ENCODE measurements around the gene PFKFB3. TPM values are rescaled to one million over a fixed set of nuclear protein-coding genes. Genes with fewer than 3 reads are reported as not detected.

The PFKFB3 gene
- total RNA-seq, 1 experiment from 2014 or later, result 36.8 TPM

DNA sequence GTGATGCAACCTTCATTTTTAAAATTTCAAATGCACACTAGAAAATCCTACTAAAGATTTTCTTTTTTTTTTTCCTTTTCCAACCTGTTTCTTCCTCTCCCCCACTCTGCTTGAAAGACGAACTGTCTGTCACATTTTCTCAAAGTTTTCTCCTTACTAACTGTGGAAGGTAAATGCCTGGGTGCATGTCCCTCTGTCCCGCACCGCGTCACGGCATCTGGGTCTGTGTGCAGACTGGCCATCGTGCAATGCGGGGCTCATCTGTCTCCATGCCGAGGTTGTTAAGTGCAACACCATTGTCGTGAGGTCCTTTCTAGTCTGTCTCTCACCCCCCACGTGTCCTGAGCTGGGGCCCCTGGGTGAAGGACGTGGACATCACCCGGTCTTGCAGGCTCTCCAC is 28.4 kb downstream of the PFKFB3 start:
- Histone ChIP-seq H2BK20ac (ENCODE audit: low read depth, low read length, poor library complexity, severe bottlenecking) (no peak overlapping the region), H3K9me3 (ENCODE audit: control insufficient read depth, low read depth, low read length) (no peaks in the 10 kb centered on the region), H3K23me2 (ENCODE audit: insufficient read length, low read depth, low read length, poor library complexity, severe bottlenecking) (no peaks in the 10 kb centered on the region), H2AFZ (ENCODE audit: low read length) (no peak overlapping the region), H3K27ac (ENCODE audit: insufficient read length, low read depth, low read length) (no peak overlapping the region), H4K5ac (ENCODE audit: insufficient read length, low read depth, low read length) (no peak overlapping the region), H3K14ac (ENCODE audit: insufficient read depth, low read length) (no peak overlapping the region), H2BK5ac (ENCODE audit: insufficient read length, low read length) (no peak overlapping the region), H3K4me1 (ENCODE audit: insufficient read depth, low read length) (no peaks in the 10 kb centered on the region), H2AK5ac (ENCODE audit: insufficient read length, low read length) (no peak overlapping the region), H2BK120ac (ENCODE audit: low read depth, low read length, poor library complexity, severe bottlenecking) (no peak overlapping the region), H3K56ac (ENCODE audit: insufficient read length, low read depth, low read length) (no peak overlapping the region), H3K23ac (ENCODE audit: insufficient read length, low read depth, low read length) (no peak overlapping the region), H3K9ac (ENCODE audit: extremely low read depth, insufficient read length, low read length) (no peak overlapping the region), H4K20me1 (ENCODE audit: control insufficient read depth, insufficient read depth, insufficient read length) (peaks cover 2% of the 10 kb centered on the region), H3K27me3 (ENCODE audit: insufficient read depth, low read length) (no peaks in the 10 kb centered on the region), H4K91ac (ENCODE audit: insufficient read length, low read depth, low read length) (no peak overlapping the region), H4K8ac (replicated peaks; ENCODE audit: insufficient read length, low read depth, low read length) (no peak overlapping the region), H2BK15ac (ENCODE audit: low read depth, low read length) (no peak overlapping the region), H3K79me1 (ENCODE audit: insufficient read depth, low read depth, low read length, poor library complexity, severe bottlenecking) (peaks cover 3% of the 10 kb centered on the region), H2BK12ac (ENCODE audit: insufficient read length, low read depth, low read length) (no peak overlapping the region), H3T11ph (ENCODE audit: low read length) (no peak overlapping the region), H3K18ac (ENCODE audit: insufficient read length, low read depth, low read length) (no peak overlapping the region), H3K4me2 (ENCODE audit: insufficient read depth, insufficient read length, low read length) (no peak overlapping the region), H3K4ac (ENCODE audit: low read depth, low read length) (no peak overlapping the region), H3K79me2 (ENCODE audit: insufficient read depth, low read length) (no peaks in the 10 kb centered on the region)
- Mint-ChIP-seq H3K4me1 (no peaks in the 10 kb centered on the region; a peak in 1 of 4 replicates), H3K27me3 (ENCODE audit: low read depth) (no peaks in the 10 kb centered on the region), H3K4me3 (no peak overlapping the region), H3K36me3 (ENCODE audit: insufficient read depth in 1 of 3, low read depth in 3 of 3) (peaks cover 39 to 87% (median 84%) of the 10 kb centered on the region in 3 experiments; a peak in 6 of 7 replicates), H3K9me3 (no peaks in the 10 kb centered on the region), H3K27ac (peak overlapping the region in 1 of 3 experiments; percentile 55; a peak in 3 of 7 replicates)
- no CpG with 5 or more reads among the region's 12 CpGs for WGBS (ENCODE audit: extremely low coverage, insufficient read length, low lambda C conversion rate)
- TF ChIP-seq CTCF (conservative IDR thresholded peaks at IDR 0.05), result no peak
- no peak for DNase-seq

All from H9 (cell line).